Activated CD8-positive, alpha-beta memory T cell treated with anti-CD3 and anti-CD28 coated beads for 48 hours (primary cell): ENCODE data around the gene ZMYND11.

ENCODE experiments used
- DNase-seq, 3 experiments: peaks; one replicate each; pipeline ENCODE4 v3.0.0-alpha.2; 2020; ENCODE audit warnings: low read depth in 2 of 3, low spot score in 2 of 3

ZMYND11 gene

GRCh38 chr10:190216-190615, 55.0 kb downstream of the ZMYND11 start:
- DNase-seq, result no peak

GRCh38 chr10:191703-192518, 56.7 kb downstream of the ZMYND11 start:
- no peak for DNase-seq

GRCh38 chr10:194281-194680, 59.0 kb downstream of the ZMYND11 start:
- DNase-seq, result no peak

GRCh38 chr10:200405-200804, 65.2 kb downstream of the ZMYND11 start:
- no peak for DNase-seq

- no peak for DNase-seq
Observed at GRCh38 chr10:201328-201771, 66.1 kb downstream of the ZMYND11 start.

DNA sequence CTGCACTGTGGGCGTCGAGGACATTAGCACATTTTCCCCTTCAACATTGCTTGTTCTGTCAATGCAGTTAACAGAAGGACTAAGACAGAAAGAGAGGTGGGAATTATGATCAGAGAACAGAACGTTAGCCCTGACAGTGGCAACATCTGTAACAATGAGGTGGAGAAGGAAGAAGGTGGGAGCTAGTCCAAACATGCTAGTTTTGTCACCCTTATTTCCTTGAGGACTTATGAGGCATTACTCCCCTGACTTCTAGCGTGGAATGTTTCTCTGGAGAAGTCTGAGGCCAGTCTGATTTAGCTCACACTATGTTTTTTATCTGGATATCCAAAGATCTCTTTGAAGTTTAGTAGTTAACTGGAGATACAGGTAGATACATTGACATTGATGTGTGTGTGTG, 73.4 kb downstream of the ZMYND11 start:
- DNase-seq, result no peak

GRCh38 chr10:209357-209756, 74.1 kb downstream of the ZMYND11 start:
- no peak for DNase-seq

DNA sequence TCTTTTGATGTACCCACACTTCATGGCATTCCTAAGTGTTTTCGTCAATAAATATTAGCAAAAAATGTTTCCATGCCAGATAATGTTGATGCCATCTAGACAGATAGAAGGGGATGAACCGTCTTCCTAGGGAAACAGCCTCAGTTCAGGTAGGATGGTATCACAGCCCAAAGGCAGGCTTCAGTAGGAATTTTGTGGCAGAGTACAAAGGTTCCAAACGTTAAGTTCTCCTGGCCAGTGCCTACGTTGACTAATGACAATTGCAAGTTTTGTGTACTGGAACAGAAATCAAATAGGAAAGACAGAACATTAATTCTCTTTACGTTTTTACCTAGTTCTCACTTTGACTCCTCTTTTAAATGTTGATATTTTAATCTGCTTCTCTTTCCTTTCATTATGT, 75.0 kb downstream of the ZMYND11 start:
- no peak for DNase-seq

GRCh38 chr10:215444-215843, 80.2 kb downstream of the ZMYND11 start:
- no peak for DNase-seq

- DNase-seq, result no peak
Observed at GRCh38 chr10:218798-219197, 83.5 kb downstream of the ZMYND11 start.

GRCh38 chr10:219731-220472, 84.6 kb downstream of the ZMYND11 start:
- DNase-seq, result no peak

- DNase-seq, result no peak
Observed at GRCh38 chr10:224571-224970, 89.3 kb downstream of the ZMYND11 start.

GRCh38 chr10:226018-226417, 90.8 kb downstream of the ZMYND11 start:
- no peak for DNase-seq

DNA sequence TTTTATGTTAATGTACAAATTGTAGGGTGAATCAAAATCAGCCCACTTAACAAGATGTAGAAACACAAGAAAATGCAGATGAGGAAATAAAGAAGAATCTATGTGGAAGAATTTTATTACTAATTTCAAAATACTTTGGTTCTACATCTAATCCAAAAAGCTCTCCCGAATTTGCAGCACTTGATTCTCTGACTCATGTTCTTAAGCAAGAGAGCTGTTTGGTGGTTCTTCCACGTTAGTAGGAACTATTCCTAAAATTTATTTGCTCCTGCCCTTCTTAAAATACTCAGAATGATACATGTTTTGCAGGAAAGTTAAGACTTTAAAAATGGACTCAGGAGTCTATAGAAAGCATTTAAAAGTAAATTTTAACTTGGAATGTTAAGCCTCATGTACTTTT, 91.8 kb downstream of the ZMYND11 start:
- DNase-seq, result no peak

DNA sequence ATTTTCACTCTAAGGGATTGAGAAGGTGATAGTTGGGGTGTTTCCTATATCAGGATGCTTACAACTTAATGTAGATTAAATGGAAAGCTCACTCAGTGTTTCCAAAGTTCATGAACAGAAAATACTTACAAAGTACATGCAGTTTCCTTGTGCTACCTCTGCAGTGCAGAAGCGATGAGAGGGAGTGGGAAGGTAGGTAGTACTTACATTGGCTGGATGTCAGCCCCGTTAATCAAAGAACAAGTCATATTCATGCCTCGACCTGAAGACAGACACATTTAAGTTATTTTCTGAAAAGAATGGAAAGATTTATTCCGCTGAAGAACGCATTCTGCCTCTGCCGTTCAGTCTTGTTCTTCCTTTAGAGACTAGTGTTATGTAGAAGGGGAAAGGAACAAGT, 93.1 kb downstream of the ZMYND11 start:
- no peak for DNase-seq

- DNase-seq, result no peak
Observed at GRCh38 chr10:230758-231157, 95.5 kb downstream of the ZMYND11 start.

DNA sequence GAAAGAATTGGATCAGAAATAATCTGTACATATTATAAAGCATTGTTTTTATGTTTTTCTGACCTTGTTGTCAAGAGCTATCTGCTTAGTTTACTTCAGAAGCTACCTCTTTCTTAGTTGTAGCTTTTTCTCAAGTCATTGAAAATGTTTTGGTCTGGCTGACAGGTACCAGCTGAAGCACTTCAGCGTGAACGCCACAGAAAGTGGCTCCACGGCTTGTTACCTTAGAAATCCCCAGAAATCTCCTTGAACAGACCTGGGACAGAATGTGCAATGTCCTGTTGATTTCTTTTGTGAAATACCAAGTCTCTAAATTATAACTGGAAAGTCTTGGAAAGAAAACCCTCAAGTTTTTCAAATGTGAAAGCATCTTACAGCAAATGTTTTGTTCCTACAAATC, 96.8 kb downstream of the ZMYND11 start:
- DNase-seq, result no peak

- DNase-seq, result no peak
Observed at GRCh38 chr10:232878-233277, 97.6 kb downstream of the ZMYND11 start.

GRCh38 chr10:234708-235406, 99.6 kb downstream of the ZMYND11 start:
- DNase-seq, result no peak

DNA sequence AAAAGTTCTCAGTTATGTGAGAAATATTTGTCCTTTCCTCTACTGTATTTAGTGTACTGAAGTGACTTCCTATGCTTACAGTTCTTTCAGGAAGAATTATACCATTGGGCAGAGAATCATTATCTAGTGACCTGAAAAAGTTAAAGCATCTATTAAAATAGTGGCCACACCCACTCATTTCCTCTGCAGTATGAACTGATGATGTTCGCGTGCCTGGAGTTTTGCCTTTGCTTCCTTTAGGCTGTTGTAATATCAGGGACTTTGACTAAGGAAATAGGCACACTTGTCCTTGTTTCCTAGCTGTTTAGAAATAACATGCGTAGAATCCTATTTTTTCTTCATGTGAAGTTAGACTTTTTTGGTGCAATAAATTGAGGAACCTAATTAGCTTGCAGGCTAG, 100.7 kb downstream of the ZMYND11 start:
- DNase-seq, result no peak

DNA sequence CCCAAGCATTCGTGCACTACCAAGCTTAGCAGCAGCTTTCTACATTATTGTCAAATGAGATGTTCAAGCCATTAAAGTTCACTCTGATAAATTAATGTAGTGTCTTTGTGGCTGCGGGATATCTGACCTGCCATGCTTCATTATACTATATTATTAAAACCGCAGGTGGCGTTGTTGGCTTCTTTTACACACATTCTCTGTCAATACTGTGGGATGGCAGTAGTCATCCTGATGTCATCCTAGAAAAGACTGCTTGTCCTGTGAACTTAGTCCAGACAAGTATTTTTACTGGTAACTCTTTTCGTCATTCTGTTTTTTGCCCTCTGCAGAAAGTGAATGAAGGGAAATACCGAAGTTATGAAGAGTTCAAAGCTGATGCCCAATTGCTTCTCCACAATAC, 103.9 kb downstream of the ZMYND11 start:
- no peak for DNase-seq

GRCh38 chr10:241451-241850, 106.2 kb downstream of the ZMYND11 start:
- DNase-seq, result no peak
